Chondrocyte (in vitro differentiated cells): ENCODE results near the gene ANTXR1. TPM values are rescaled to one million over a fixed set of nuclear protein-coding genes. Genes with fewer than 3 reads are reported as not detected.

Experiments
- DNase-seq: peaks from one replicate; pipeline ENCODE4 v3.0.0; 2021; ENCODE audit warnings: mixed read lengths, low spot score
- H3K27ac Mint-ChIP-seq: one replicate; pipeline ENCODE4 v1.8.0; 2021; ENCODE audit warnings: mild to moderate bottlenecking, moderate library complexity, mixed read lengths; ENCODE audit not compliant: unreplicated experiment
- H3K27me3 Mint-ChIP-seq: 2 replicates; pipeline ENCODE4 v1.8.0; 2021; ENCODE audit warnings: low read depth, mixed read lengths
- H3K36me3 Mint-ChIP-seq: 2 replicates; pipeline ENCODE4 v1.8.0; 2021; ENCODE audit warnings: low read depth, mixed read lengths
- H3K4me1 Mint-ChIP-seq: 2 replicates; pipeline ENCODE4 v1.8.0; 2021; ENCODE audit warnings: low read depth, mild to moderate bottlenecking, mixed read lengths
- H3K4me3 Mint-ChIP-seq: one replicate; pipeline ENCODE4 v1.8.0; 2021; ENCODE audit warnings: mild to moderate bottlenecking, moderate library complexity, mixed read lengths; ENCODE audit not compliant: unreplicated experiment
- H3K9me3 Mint-ChIP-seq: 2 replicates; pipeline ENCODE4 v1.8.0; 2021; ENCODE audit warnings: low read depth, mixed read lengths
- total RNA-seq: library from RNA; stranded (reverse); gene quantifications from 3 replicates; pipeline ENCODE4 v1.2.1, GENCODE V29; 2021
- TF ChIP-seq, protein P1 (sequence below): fragments of 200-600 bp; sonication (generic); IDR thresholded peaks from 2 replicates; pipeline ENCODE4 v1.5.0; 2021; ENCODE audit warnings: antibody characterized with exemption, mild to moderate bottlenecking, moderate library complexity

ANTXR1 gene
- total RNA-seq, 1 donor from 2014 or later: 351 TPM

DNA sequence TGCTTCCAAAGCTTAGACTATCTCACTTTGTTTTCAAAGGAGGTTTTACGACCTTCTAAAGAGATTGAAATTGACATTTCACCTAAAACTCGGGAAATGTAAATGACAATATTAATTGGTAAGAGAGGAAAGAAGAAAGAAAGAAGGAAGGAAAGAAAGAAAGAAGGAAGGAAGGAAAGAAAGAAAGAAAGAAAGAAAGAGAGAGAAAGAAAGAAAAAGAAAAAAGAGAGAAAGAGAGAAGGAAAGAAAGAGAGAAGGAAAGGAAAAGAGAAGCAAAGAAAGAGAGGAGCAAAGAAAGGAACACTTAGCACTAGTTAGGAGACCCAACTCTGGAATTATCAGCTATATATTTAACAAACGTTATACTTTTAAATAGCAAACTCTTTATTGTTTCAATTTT is 34.9 kb upstream of the ANTXR1 start:
- TF ChIP-seq, protein P1, sequence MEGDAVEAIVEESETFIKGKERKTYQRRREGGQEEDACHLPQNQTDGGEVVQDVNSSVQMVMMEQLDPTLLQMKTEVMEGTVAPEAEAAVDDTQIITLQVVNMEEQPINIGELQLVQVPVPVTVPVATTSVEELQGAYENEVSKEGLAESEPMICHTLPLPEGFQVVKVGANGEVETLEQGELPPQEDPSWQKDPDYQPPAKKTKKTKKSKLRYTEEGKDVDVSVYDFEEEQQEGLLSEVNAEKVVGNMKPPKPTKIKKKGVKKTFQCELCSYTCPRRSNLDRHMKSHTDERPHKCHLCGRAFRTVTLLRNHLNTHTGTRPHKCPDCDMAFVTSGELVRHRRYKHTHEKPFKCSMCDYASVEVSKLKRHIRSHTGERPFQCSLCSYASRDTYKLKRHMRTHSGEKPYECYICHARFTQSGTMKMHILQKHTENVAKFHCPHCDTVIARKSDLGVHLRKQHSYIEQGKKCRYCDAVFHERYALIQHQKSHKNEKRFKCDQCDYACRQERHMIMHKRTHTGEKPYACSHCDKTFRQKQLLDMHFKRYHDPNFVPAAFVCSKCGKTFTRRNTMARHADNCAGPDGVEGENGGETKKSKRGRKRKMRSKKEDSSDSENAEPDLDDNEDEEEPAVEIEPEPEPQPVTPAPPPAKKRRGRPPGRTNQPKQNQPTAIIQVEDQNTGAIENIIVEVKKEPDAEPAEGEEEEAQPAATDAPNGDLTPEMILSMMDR: no peak
- Mint-ChIP-seq H3K27me3 (no peaks in the 10 kb centered on the region), H3K4me1 (peaks cover 27% of the 10 kb centered on the region), H3K4me3 (no peak overlapping the region), H3K27ac (no peak overlapping the region), H3K9me3 (no peaks in the 10 kb centered on the region), H3K36me3 (no peaks in the 10 kb centered on the region)
- DNase-seq: no peak

DNA sequence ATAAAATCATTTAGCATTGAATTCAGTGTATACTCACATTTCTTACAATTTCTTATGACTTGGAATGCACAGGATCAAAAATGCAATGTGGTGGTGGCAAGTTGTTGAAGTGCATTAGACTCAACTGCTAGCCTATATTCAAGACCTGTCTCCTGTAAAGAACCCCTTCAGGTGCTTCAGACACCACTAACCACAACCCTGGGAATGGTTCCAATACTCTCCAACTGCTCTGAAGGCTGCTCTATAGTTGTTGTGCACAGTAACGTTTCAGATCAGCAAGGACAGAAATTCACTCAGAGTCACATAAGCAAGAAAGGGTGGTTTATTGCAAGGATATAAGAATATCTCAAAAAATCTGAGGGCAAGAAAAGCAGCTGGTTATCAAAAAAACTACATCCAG is 32.0 kb upstream of the ANTXR1 start:
- Mint-ChIP-seq H3K9me3 (no peaks in the 10 kb centered on the region), H3K36me3 (no peaks in the 10 kb centered on the region), H3K4me3 (no peak overlapping the region), H3K27ac (no peak overlapping the region), H3K27me3 (no peaks in the 10 kb centered on the region), H3K4me1 (no peaks in the 10 kb centered on the region)
- TF ChIP-seq, protein P1: no peak
- DNase-seq: no peak

DNA sequence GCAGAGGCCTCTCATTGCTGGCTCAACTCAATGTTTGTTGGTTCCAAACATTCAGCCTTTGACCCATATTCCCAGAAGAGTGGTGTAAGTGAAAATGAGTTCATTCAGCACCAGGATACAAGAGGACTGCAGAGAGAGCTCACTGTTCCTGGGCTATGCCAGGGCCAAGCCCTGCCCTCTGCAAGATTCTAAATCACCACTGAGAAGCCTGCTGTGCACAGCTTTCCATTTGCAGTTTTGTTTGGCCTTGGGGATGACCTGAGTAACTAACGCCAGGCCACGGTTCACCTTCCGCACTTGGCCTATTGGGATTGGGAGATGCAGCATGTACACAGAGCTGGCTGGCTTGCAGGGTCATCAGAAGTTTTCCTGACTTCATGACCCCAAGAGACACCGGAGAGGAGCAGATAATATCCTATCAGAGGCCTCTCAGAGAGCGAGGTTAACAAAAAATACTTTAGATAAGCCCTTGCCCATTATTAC is 25.9 kb upstream of the ANTXR1 start:
- no peaks in the 10 kb centered on the region for H3K36me3 Mint-ChIP-seq
- no peaks in the 10 kb centered on the region for H3K9me3 Mint-ChIP-seq
- H3K4me1 Mint-ChIP-seq: no peaks in the 10 kb centered on the region

DNA sequence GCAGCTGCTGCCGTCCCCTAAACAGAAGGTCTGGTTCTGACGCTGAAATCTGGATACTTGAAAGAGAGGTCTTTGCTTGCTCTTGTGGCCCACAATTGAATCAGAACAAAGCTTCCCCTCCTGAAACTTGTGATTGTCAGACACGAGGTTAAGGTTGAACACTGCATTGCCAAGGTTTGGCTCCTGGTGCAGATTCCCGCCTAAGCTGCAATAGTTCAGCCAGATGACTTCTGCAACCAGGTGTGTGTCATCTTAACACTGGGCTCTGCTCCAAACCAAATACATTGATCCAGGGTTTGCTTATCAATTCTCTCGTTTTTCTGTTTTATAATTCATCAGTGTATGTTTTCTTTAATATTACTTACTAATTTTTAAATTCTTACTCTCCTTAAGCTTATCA is 23.9 kb upstream of the ANTXR1 start:
- Mint-ChIP-seq H3K9me3 (no peaks in the 10 kb centered on the region), H3K36me3 (no peaks in the 10 kb centered on the region), H3K27ac (no peak overlapping the region), H3K4me3 (no peak overlapping the region), H3K27me3 (no peaks in the 10 kb centered on the region), H3K4me1 (no peaks in the 10 kb centered on the region)
- DNase-seq: no peak
- TF ChIP-seq, protein P1: no peak

More for the DNA sequence above, 25.9 kb upstream of the ANTXR1 start:
- no peak overlapping the region for H3K4me3 Mint-ChIP-seq
- DNase-seq: no peak
- TF ChIP-seq, protein P1: no peak
- H3K27me3 Mint-ChIP-seq: no peaks in the 10 kb centered on the region
- H3K27ac Mint-ChIP-seq: no peak overlapping the region

DNA sequence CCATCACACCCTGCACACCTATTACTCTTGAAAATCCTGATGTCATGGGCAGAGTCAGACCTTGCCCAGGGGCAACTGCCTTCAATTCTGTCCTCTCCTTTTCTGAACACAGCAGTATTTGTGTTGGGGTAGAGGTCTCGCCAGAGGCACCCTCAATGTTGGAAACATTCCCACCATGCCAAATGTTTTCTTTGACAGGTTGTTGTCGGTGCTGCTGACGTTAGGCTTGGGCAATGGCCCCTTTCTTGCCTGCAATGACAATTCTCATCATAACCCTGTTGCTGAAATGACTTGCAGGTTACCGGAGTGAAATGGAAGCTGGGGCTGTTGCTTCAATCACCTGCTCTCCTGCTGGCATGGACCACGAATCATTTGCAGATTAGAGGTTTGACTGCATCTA is 20.6 kb upstream of the ANTXR1 start:
- Mint-ChIP-seq H3K36me3 (no peaks in the 10 kb centered on the region), H3K27me3 (no peaks in the 10 kb centered on the region), H3K9me3 (no peaks in the 10 kb centered on the region), H3K4me3 (no peak overlapping the region), H3K27ac (no peak overlapping the region), H3K4me1 (peaks cover 24% of the 10 kb centered on the region)
- TF ChIP-seq, protein P1: no peak
- no peak for DNase-seq
